Measurements from ENCODE around the gene LYSMD4.

DNA sequence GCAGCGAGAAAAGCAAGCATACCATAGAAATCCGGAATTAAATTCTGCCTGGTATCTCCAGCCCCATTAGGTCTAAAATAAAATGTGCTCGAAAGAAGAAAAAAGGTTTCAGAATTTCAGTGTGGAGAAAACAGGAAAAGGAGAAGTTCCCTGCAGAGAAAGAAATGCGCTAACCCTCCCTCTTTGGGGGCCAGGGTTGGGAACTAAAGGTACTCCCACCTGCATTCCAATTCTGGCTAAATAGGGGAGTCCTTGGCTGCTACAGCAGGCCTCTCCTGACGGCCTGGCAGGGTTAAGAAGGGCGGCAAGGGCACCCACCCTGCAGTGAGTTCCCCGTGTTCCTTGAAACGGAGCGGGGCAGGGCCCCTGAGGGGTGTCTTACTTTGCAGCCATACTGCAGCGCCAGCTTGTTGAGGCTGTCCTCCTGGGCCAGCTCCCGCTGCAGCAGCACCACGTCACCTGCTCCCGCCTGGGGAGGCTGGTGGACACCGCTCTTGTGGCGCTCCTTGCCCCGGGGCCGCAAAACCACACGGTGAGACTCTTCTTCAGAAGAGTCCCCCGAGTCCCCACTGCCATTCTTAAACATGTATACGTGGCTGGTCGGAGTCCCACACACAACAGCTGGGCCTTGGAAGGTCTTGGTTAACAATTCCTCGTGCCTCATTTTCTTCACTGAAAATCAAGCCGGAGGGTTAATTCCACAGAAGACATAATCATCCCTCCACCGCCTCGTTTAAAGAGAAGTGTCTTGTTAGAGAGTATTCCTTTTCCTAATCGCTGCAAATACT lies 1.7 kb downstream of the LYSMD4 start:
- TF ChIP-seq, protein P1, sequence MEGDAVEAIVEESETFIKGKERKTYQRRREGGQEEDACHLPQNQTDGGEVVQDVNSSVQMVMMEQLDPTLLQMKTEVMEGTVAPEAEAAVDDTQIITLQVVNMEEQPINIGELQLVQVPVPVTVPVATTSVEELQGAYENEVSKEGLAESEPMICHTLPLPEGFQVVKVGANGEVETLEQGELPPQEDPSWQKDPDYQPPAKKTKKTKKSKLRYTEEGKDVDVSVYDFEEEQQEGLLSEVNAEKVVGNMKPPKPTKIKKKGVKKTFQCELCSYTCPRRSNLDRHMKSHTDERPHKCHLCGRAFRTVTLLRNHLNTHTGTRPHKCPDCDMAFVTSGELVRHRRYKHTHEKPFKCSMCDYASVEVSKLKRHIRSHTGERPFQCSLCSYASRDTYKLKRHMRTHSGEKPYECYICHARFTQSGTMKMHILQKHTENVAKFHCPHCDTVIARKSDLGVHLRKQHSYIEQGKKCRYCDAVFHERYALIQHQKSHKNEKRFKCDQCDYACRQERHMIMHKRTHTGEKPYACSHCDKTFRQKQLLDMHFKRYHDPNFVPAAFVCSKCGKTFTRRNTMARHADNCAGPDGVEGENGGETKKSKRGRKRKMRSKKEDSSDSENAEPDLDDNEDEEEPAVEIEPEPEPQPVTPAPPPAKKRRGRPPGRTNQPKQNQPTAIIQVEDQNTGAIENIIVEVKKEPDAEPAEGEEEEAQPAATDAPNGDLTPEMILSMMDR (IDR thresholded peaks at IDR 0.05), result no peak
- TF ChIP-seq POLR2A (IDR thresholded peaks at IDR 0.05), result no peak

All from vagina (tissue), 2 donors.